Activated B cell treated with CpG ODN at 0.5 μM for 24 hours (primary cell): ENCODE data around the gene SLC18A2. TPM values are rescaled to one million over a fixed set of nuclear protein-coding genes. Genes with fewer than 3 reads are reported as not detected.

Experiments
- ATAC-seq: fragments of 200-7000 bp; cut with Tn5 transposase; one replicate; pipeline ENCODE4 v1.10.0; 2021; ENCODE audit warnings: low read depth, mild to moderate bottlenecking, moderate library complexity
- CTCF ChIA-PET: fragments of 350-600 bp; sonication (Branson Sonifier 250); formaldehyde crosslinking; loops from one replicate; lab custom pipeline; 2021; ENCODE audit warnings: antibody characterized with exemption; lab: Charles Lee
- POLR2A ChIA-PET: fragments of 350-600 bp; sonication (Branson Sonifier 250); formaldehyde crosslinking; loops from one replicate; lab custom pipeline; 2021; ENCODE audit warnings: antibody characterized with exemption; lab: Charles Lee
- DNase-seq: peaks from one replicate; pipeline ENCODE4 v3.0.0; 2022
- H3K27ac Mint-ChIP-seq: one replicate; pipeline ENCODE4 v1.8.0; 2020; ENCODE audit warnings: mixed read lengths
- H3K27me3 Mint-ChIP-seq: one replicate; pipeline ENCODE4 v1.8.0; 2021; ENCODE audit warnings: mixed read lengths
- H3K36me3 Mint-ChIP-seq: one replicate; pipeline ENCODE4 v1.8.0; 2021; ENCODE audit warnings: low read depth, mixed read lengths
- H3K4me1 Mint-ChIP-seq: one replicate; pipeline ENCODE4 v1.8.0; 2021; ENCODE audit warnings: mixed read lengths
- H3K4me3 Mint-ChIP-seq: one replicate; pipeline ENCODE4 v1.8.0; 2020; ENCODE audit warnings: mild to moderate bottlenecking, mixed read lengths
- H3K9me3 Mint-ChIP-seq: one replicate; pipeline ENCODE4 v1.8.0; 2020; ENCODE audit warnings: mixed read lengths
- intact Hi-C: fragments of 100-400 bp; cut with micrococcal nuclease; formaldehyde crosslinking; loops from one replicate; pipeline ENCODE4 v1.15.1; 2024
- total RNA-seq: library from RNA; stranded (reverse); gene quantifications from 2 replicates; pipeline ENCODE4 v1.2.3, GENCODE V29; 2022
- TF ChIP-seq, protein P1 (sequence below): fragments of 200-600 bp; IDR thresholded peaks from one replicate; pipeline ENCODE4 v1.8.0; 2022; ENCODE audit warnings: antibody characterized with exemption, mild to moderate bottlenecking

Gene SLC18A2
- total RNA-seq, 1 donor from 2014 or later: not detected

- TF ChIP-seq, protein P1, sequence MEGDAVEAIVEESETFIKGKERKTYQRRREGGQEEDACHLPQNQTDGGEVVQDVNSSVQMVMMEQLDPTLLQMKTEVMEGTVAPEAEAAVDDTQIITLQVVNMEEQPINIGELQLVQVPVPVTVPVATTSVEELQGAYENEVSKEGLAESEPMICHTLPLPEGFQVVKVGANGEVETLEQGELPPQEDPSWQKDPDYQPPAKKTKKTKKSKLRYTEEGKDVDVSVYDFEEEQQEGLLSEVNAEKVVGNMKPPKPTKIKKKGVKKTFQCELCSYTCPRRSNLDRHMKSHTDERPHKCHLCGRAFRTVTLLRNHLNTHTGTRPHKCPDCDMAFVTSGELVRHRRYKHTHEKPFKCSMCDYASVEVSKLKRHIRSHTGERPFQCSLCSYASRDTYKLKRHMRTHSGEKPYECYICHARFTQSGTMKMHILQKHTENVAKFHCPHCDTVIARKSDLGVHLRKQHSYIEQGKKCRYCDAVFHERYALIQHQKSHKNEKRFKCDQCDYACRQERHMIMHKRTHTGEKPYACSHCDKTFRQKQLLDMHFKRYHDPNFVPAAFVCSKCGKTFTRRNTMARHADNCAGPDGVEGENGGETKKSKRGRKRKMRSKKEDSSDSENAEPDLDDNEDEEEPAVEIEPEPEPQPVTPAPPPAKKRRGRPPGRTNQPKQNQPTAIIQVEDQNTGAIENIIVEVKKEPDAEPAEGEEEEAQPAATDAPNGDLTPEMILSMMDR: no peak
- Mint-ChIP-seq H3K36me3 (no peaks in the 10 kb centered on the region), H3K9me3 (no peaks in the 10 kb centered on the region), H3K4me1 (no peaks in the 10 kb centered on the region), H3K27ac (no peak overlapping the region), H3K4me3 (no peak overlapping the region), H3K27me3 (no peaks in the 10 kb centered on the region)
- ChIA-PET CTCF (no interaction called here), POLR2A (no interaction called here)
- DNase-seq (no peak), ATAC-seq (no peak)
- intact Hi-C loops: no loop called here
Observed at GRCh38 chr10:117268907-117269306, 28.0 kb downstream of the SLC18A2 start.

GRCh38 chr10:117271427-117271826 lies 30.5 kb downstream of the SLC18A2 start:
- POLR2A ChIA-PET: no interaction called here
- no peak for DNase-seq
- H3K27ac Mint-ChIP-seq: no peak overlapping the region
- no peak overlapping the region for H3K4me3 Mint-ChIP-seq
- H3K9me3 Mint-ChIP-seq: no peaks in the 10 kb centered on the region
- no peak for ATAC-seq
- H3K36me3 Mint-ChIP-seq: no peaks in the 10 kb centered on the region
- CTCF ChIA-PET: no interaction called here
- H3K4me1 Mint-ChIP-seq: no peaks in the 10 kb centered on the region
- intact Hi-C loops: no loop called here
- TF ChIP-seq, protein P1: no peak
- no peaks in the 10 kb centered on the region for H3K27me3 Mint-ChIP-seq

DNA sequence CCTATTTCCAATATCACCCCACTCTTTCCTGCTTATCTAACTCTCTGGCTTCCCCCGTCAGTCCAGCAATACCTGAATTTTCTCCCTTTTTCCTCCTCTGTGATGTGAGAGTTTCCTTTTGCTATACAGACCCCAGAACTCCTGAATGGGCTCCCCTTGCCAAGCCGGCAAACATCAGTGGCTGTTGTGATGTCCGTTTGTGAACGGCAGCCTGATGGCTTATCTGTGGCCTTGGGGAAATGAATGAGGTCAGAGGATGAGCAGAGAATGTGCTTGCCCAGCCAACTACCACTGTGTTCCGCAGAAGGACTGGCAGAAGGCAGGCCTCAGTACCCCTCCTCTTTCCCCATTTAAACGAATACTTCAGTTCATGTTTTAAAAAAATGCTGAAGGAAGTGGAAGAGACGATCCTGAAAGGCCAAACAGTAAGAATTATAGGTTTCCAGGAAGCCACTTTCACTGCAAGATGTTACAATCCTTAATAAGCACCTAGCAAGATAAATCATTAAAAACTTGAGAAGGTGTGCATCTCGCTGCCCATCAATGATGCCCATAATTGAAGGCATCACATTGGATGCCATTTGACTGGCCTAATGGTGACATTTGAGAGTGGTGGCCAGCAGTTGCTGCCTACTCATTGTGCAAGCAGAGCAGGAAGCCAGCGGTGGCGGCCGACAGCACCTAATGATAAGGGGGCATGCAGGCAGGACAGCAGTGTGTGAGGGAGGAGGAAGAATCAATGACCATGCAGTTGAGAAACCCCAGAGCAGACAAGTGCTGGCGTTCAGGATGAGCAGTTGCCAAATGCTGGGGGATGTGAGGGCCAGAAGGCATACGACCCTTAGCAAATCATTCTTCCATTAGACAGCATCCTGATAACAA lies 31.5 kb downstream of the SLC18A2 start:
- ATAC-seq: no peak
- intact Hi-C loops: no loop called here

DNA sequence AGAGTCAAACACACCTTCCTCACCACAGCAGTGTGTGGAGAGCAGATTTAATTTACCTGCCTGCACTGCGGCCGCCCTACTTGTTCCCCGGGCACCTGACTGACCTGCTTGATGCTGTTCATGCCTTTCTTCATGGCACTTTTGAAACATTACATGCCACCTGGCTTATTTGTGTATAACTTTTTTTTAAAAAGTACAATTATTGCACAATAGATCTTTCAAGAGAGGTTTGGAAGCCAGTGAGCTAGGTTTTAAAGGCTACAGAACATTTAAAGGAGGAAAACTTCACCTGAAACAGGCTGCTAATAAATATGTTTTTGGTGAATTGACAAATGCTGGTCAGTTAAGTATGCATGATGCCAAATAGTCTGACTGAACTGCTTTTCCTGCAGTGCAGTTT lies 33.1 kb downstream of the SLC18A2 start:
- POLR2A ChIA-PET: no interaction called here
- ATAC-seq: no peak
- Mint-ChIP-seq H3K27me3 (no peaks in the 10 kb centered on the region), H3K27ac (no peak overlapping the region), H3K9me3 (no peaks in the 10 kb centered on the region), H3K4me1 (no peaks in the 10 kb centered on the region), H3K4me3 (no peak overlapping the region), H3K36me3 (no peaks in the 10 kb centered on the region)
- intact Hi-C loops: no loop called here
- no peak for DNase-seq
- TF ChIP-seq, protein P1: no peak
- CTCF ChIA-PET: no interaction called here

More for the DNA sequence above, 31.5 kb downstream of the SLC18A2 start:
- Mint-ChIP-seq H3K4me3 (no peak overlapping the region), H3K9me3 (no peaks in the 10 kb centered on the region), H3K4me1 (no peaks in the 10 kb centered on the region), H3K36me3 (no peaks in the 10 kb centered on the region), H3K27me3 (no peaks in the 10 kb centered on the region), H3K27ac (no peak overlapping the region)
- TF ChIP-seq, protein P1: no peak
- POLR2A ChIA-PET: no interaction called here
- no peak for DNase-seq
- CTCF ChIA-PET: no interaction called here

DNA sequence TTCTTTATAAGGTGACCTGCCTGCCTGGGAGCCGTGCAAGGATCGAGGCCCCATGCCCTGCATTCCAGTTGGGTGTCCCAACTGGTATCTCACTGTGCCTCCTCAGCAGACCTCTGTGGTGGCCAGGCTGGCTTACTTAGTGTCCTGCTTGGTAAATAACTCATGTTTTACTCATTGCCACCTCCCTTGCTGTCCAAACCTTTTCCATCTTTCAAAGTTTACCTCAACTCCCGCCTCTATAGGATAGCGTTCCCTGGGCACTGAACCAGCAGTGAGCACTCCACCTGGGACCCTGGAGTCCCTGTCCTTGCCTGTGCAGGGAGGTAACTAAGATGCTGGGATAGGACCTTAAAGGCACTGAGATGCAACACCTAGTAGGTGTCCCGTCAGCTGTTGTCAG lies 33.6 kb downstream of the SLC18A2 start:
- DNase-seq (no peak), ATAC-seq (no peak)
- Mint-ChIP-seq H3K27me3 (no peaks in the 10 kb centered on the region), H3K4me1 (no peaks in the 10 kb centered on the region), H3K9me3 (no peaks in the 10 kb centered on the region), H3K36me3 (no peaks in the 10 kb centered on the region), H3K4me3 (no peak overlapping the region), H3K27ac (no peak overlapping the region)
- TF ChIP-seq, protein P1: no peak
- ChIA-PET CTCF (interaction anchor here (1.2 kb wide), 1 partner anchor 58 kb away, joined by 4 read pairs; no protein-coding TSS in a partner anchor), POLR2A (no interaction called here)
- intact Hi-C loops: no loop called here
